ENCODE data around the gene KCNS1.

DNA sequence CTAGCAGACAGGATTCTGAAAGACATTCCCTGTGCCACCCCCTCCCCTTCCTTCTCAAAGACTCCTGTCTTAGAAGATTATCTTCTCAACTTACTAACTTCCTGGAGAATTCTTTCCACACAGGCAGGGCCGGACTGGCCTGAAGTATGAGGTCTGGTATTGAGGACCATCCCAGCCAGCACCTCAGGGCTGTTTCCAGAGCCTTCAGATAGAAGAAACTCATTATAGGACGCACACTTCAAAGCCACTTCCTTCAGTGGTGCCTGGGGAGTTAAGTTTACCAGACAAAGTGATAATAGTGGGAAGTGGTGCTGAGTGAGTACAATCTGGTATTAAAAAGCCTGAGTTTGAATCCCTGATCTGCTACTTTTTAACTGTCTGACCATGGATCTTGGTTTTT lies 15.6 kb downstream of the KCNS1 start:
- TF ChIP-seq, protein P1, sequence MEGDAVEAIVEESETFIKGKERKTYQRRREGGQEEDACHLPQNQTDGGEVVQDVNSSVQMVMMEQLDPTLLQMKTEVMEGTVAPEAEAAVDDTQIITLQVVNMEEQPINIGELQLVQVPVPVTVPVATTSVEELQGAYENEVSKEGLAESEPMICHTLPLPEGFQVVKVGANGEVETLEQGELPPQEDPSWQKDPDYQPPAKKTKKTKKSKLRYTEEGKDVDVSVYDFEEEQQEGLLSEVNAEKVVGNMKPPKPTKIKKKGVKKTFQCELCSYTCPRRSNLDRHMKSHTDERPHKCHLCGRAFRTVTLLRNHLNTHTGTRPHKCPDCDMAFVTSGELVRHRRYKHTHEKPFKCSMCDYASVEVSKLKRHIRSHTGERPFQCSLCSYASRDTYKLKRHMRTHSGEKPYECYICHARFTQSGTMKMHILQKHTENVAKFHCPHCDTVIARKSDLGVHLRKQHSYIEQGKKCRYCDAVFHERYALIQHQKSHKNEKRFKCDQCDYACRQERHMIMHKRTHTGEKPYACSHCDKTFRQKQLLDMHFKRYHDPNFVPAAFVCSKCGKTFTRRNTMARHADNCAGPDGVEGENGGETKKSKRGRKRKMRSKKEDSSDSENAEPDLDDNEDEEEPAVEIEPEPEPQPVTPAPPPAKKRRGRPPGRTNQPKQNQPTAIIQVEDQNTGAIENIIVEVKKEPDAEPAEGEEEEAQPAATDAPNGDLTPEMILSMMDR (conservative IDR thresholded peaks at IDR 0.05; ENCODE audit: low read depth, low read length) = no peak
- no peak for TF ChIP-seq EZH2 (IDR thresholded peaks at IDR 0.05; ENCODE audit: borderline replicate concordance, low read depth, low read length, poor library complexity, severe bottlenecking)
